ENCODE results near the gene CRB2.

Gene CRB2

GRCh38 chr9:123329329-123329955 is 26.6 kb upstream of the CRB2 start:
- DNase-seq: no peak

- DNase-seq: no peak
Measured at GRCh38 chr9:123331346-123332060, 24.5 kb upstream of the CRB2 start.

GRCh38 chr9:123333058-123333669 is 22.8 kb upstream of the CRB2 start:
- DNase-seq: peak; percentile 85

- DNase-seq: no peak
Measured at GRCh38 chr9:123334639-123335038, 21.4 kb upstream of the CRB2 start.

- peak; percentile 82 for DNase-seq
Measured at GRCh38 chr9:123335193-123335985, 20.6 kb upstream of the CRB2 start.

GRCh38 chr9:123335986-123336329 is 20.0 kb upstream of the CRB2 start:
- no peak for DNase-seq

GRCh38 chr9:123336449-123336848 is 19.5 kb upstream of the CRB2 start:
- no peak for DNase-seq

- no peak for DNase-seq
Measured at GRCh38 chr9:123336959-123337358, 19.0 kb upstream of the CRB2 start.

- no peak for DNase-seq
Measured at GRCh38 chr9:123337971-123338370, 18.0 kb upstream of the CRB2 start.

GRCh38 chr9:123338710-123339665 is 17.0 kb upstream of the CRB2 start:
- no peak for DNase-seq

- DNase-seq: no peak
Measured at GRCh38 chr9:123339666-123340510, 16.1 kb upstream of the CRB2 start.

- DNase-seq: no peak
Measured at GRCh38 chr9:123341816-123342215, 14.2 kb upstream of the CRB2 start.

GRCh38 chr9:123342247-123342646 is 13.8 kb upstream of the CRB2 start:
- no peak for DNase-seq

- DNase-seq: no peak
Measured at GRCh38 chr9:123343443-123344191, 12.4 kb upstream of the CRB2 start.

- no peak for DNase-seq
Measured at GRCh38 chr9:123344192-123344949, 11.6 kb upstream of the CRB2 start.

GRCh38 chr9:123345567-123345955 is 10.4 kb upstream of the CRB2 start:
- no peak for DNase-seq

- no peak for DNase-seq
Measured at GRCh38 chr9:123346026-123346425, 10.0 kb upstream of the CRB2 start.

GRCh38 chr9:123346826-123347225 is 9.2 kb upstream of the CRB2 start:
- DNase-seq: no peak

GRCh38 chr9:123347289-123348060 is 8.5 kb upstream of the CRB2 start:
- no peak for DNase-seq
